ENCODE data around the gene FBLN2.
"Not testable (repeated sequence)": the region's sequence is repeated elsewhere in the genome, so short reads cannot be mapped to it uniquely, and the experiment has no call there.

FBLN2 gene

DNA sequence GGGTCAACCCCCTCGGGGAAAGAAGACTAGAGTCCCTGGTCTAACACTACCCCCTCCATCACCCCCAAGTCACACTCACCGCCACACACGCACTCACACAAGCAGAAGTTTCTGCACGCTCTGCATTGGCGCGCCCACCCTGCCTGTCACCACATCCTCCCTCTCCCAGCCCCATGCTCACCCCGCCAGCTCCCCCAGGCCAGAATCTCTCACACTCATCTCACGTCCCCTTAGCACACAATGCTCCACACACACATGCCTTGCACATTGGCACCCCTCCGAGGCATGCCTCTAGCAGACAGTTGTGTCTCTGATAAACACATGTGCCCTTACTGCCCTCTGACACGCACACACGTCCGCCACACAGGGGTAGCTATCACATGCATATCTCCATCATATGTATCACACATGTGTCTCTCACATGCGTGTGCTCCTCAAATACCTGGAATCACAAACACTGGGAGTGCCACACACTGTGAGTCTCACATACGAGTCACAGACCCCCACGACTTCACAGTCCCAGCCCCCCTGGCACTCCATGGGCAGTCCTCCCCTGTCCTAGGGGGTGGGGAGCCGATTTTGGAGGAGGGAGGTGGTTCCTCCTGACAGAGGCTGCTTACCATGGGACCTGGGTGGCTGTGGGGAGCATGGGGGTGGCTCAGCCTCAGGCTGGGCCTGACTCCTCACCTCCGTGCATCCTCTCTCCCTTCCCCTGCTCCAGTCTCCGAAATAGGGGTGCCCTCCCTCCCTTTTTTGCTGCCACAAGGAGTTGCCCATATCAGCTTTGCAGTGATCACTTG, 898 bp downstream of the FBLN2 start:
- DNase-seq (ENCODE audit: low spot score): no peak

DNA sequence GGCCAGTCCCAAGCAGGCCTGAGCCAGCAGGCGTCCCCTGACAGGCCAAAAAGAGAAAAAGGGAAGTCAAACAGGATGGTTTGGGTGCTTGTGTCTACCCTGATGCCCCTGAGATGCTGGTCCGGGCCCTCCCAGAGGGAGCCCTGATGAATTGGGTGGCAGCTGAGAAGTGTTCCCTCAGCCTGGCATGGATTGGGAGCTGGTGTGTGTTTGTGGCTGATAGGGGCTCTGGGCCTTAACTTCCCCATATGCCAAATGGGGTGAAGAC, 1.4 kb downstream of the FBLN2 start:
- no peak for DNase-seq (ENCODE audit: low spot score)

DNA sequence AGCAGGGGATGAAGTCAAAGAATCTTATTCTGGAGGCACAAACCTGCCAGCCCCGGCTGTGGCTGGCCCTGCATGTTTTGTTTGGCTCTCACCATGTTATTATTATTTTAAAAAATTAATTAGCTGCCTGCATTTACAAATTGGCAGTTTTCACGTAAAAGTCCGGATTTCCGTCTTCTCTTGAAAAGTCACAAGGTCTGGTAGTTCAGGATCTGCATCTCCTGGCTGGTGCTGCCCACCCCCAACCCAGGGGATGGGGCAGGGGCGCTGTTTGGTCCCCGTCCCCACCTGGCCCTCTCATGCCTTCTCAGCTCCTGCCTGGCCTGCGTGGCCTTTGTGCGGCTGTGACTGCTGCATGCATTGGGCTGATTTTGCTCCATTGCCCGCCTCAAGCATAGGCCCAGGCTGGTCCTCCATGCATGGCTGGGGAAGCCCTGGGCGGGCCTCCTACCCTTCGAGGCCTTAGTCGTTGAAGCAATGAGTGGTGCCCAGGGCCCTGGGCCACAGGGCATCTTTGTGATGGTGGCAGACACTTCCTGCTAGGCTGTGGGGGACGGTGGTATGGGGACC, 2.0 kb downstream of the FBLN2 start:
- no peak for DNase-seq (ENCODE audit: low spot score)

DNA sequence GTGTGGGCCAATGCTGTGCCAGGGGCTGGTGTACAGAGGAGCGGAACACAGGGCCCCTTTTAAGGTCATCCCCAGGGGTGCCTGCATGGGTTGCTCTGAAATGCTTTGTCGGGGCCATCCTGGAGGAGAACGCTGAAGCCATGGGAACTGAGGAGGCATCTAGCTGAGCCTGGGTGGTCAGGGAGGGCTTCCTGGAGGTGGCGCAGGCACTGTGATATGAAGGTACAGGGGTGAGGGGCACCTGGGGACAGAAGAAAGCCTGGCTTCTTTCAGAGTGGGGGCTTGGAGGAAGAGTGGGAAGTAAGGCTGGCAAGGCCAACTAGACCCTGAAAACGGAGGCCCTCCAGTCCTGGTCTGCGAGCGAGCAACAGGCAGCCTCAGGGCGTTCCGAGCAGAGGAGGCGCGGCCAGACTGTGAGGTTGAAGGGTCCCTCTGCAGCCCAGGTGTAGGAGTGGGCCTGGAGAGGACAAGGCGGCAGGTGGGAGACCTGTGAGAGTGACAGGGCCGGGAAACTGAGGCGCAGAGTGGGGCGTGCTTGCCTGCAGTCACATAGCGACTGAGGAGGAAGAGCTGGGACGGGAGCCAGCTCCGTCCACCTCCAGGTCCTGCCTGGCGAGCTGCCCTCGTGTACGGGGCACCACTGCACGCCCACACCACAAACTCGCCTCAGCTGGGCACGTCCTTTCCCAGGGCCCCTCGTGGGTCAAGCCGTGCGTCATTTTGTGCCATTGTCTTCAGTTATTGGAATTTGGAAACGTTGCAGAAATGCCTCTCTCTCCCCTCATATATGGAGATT, 4.1 kb downstream of the FBLN2 start:
- DNase-seq (ENCODE audit: low spot score): no peak

DNA sequence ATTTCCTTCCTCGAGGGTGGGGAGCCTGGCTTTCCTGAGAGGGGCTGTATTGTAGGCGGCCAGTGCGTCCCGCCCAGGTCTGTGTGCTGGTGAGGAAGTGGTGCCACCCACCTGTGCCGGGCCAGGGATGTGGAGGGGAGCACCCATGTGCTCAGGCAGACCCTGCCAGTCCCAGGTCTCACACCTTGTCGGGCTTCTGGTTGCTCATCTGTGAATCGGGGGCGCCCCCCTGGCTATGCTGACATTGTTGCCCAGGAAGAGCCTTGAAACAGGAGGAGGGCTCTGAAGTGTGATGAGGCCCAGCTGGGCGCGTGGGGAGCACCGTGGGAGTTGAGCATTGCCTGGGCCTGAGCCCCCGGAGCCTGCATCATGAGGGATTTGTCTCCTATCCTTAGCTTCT, 4.8 kb downstream of the FBLN2 start:
- no peak for DNase-seq (ENCODE audit: low spot score)

DNA sequence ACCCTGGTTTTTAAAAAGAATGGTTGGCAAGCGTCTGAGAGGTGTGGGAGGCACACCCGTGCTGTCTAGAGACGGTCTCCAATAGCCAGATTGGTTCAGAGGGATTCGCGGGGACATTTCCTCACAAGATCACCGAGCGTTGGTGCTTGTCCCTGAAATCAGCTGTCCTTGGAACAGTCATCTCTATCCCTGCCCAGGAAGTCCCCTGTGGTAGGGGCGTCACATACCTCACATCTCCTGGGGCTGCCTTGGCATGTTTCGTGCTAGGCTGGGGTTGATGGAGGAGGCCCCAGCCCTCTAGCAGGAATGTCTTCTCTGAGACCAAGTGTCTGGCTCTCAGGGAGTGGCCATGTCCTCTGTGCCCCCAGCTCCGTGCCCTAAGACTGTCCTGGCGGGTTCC, 6.8 kb downstream of the FBLN2 start:
- DNase-seq (ENCODE audit: low spot score): no peak

DNA sequence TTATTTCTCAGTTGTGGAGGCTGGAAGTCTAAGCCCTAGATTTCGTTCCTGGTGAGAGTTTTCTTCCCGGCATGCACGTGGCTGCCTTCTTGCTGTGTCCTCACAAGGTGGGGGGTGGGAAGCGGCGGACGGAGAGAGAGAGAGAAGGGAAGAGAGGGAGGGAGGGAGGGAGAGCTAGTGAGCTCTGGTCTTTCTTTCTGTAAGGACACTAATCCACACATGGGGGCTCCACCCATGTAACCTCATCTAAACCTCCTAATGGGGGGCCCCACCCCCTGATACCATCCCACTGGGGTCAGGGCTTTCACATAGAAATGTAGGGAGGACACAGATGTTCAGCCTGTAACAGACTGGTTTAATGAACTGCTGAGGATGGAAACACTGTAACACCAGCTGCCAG, 7.3 kb downstream of the FBLN2 start:
- DNase-seq (ENCODE audit: low spot score): no peak

DNA sequence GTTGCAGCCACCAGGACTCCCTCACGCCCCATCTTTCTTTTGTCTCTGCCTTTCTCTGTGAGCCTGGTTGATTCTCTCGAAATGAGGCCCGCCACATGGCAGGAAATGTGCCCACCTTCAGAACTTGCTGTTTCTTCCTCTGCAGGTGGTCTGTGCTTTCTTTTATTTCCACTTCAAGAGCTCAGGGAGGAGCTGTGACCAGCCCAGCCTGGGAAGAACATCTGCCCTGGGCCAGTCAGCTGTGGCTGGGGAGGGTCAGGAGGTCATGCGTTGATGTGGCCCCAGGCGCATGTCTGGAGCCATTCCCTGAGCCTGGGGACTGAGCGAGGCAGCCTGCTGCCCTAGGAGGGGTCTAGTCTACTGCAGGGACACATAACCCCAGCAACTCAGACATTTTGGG, 8.0 kb downstream of the FBLN2 start:
- DNase-seq (ENCODE audit: low spot score): no peak

DNA sequence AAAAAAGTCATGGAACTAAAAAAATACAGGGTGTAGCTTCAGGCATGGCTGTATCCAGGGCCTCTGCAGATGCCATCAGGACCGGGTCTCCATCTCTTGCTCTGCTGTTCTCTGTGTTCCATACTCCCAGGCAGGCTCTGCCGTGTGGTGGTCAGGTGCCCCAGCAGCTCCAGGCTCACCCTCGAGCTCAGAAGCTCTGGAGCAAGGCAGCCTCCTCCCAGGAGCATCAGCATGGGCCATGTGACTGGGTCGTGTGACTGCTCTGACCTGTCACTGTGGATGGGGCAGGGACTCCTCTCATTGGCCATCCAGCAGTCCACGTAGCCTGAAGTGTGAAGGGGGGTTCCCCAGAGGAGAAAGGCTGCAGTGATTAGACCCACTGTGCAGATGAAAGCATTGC, 8.5 kb downstream of the FBLN2 start:
- peak; percentile 20 for DNase-seq (ENCODE audit: low spot score)

DNA sequence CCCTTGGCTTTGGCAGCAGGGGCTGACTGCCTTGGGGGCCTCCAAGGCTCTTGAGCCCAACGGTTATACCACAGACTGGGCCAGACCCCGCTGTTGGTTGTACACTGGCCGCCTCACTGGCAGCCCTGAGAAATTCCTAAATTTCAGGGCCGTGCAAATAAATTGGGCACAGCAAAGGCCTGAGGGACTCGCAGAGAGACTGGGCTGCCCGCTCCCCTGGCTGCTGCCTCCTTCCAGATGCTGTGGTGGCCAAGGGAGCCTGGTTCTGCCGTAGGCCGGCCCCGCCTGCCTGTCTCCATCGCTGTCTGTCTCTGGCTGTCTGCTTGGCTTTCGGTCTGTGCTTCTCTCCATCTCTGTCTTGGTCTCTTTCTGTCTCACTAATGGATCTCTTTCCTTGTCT, 9.0 kb downstream of the FBLN2 start:
- DNase-seq (ENCODE audit: low spot score): no peak

DNA sequence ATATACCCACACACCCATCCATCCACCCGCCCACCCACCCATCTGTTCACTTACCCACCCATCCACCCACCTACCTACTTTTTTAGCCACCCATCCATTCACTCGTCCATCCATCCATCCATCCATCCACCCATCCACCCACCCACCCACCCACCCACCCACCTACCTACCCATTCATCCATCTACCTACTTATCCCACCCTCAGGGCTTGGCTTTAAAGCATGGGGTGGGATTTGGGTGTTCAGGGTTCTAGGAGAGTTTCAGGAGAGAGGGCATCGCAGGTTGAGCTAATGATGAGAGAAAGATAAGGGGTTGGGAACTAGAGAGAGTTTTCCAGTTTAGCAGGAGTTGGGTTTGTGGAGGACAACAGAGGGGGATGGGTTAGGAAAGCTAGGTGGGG, 9.7 kb downstream of the FBLN2 start:
- no peak for DNase-seq (ENCODE audit: low spot score)

DNA sequence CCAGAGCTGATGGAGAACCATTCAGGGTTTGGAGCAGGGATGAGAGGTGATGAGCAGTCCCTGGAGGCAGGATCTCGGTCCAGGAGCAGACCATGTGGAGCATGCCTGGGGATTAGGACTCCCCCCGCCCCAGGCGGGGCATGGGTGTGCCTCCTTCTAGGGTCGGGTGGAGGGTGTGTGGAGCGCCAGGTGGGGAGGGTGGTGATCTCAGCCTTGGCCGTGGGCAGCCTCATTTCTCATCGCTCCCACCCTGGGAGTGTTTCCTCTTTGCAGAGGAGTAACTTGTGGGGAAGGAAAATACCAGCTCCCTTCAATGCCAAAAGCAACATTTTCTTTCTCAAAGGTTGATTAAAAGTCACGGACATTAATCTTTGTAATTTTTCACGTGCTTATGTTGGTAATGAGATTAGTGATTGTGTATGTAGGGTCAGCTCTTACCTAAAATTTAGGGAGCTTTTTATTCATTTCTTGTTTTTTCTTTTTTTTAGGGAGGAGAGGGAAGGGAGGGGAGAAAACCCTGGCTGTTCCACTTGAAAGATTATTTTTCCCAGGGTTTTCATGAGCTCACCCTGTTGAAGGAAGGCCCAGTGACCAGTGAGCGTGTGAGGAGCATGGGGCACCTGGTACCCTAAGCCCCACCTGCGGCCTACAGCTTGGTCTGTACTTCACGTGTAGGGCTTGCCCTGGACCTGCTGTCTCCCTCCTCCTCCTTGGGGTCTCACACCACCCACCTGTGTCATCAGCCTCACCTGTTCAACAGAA, 11.0 kb downstream of the FBLN2 start:
- no peak for DNase-seq (ENCODE audit: low spot score)

DNA sequence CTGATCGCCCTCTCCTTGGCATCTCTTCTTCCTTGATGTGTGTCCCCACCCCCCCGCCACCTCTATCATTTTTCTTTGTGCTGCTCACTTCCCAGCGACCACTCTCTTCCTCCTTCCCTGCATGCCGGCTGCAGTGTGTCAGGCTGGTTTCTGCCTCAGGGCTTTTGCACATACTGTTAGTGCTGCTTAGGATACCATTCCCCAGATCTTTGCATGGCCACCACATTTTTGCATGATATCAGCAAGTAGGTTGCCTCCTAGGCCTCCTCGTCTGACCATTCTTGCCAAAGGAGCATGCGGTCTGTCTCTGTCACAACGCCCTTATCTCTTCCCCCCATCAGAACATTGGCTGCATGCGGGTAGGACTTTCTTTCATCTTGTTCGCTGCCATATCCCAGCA, 12.5 kb downstream of the FBLN2 start:
- no peak for DNase-seq (ENCODE audit: low spot score)

DNA sequence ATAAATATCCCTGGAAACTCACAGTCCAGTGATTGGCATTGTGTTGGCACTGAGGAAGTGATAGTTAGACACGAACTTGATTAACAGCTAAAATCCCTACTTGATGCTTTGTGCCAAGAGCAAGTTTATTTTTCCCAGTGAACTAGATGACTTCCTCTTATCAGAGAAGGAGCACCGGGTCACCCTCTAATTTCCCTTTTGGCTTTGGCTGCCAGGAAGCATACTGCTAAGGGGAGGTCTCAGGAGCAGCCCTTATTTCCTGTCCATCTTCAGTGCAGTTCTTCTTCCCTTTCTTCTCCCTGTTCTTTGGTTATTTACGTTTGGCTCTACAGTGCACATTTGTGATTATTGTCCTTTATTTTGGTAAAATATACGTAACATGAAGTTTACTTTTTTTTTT, 13.0 kb downstream of the FBLN2 start:
- no peak for DNase-seq (ENCODE audit: low spot score)

DNA sequence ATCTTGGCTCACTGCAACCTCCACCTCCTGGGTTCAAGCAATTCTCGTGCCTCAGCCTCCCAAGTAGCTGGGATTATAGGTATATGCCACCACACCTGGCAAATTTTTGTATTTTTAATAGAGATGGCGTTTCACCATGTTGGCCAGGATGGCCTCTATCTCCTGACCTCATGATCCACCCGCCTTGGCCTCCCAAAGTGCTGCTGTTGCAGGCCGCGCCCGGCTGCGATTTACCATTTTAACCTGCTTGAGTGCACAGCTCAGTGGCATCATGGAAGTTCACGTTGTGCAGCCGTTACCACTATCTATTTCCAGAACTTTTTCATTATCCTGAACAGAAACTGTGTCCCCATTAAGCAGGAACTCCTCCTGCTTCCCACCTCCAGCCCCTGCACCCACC, 13.5 kb downstream of the FBLN2 start:
- DNase-seq (ENCODE audit: low spot score): not testable (repeated sequence)

DNA sequence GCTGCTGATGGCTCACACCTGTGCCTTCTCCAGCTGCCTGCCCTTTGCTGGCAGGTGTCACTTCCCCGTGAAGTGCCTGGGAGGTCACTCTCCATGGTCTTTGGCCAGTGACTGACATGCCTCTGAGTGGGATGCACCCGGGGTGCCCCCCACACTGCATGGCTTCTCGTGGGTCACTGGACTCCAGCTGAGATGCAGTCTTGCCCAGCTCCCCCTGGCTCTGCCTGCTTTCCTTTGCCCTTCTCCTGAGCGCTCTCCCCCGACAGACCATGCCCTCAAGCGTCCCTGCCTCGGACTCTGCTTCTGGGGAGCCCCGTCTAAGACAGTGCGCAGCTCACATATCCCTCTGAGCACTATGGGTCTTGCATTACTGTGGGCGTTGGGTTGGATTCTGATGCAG, 14.4 kb downstream of the FBLN2 start:
- DNase-seq (ENCODE audit: low spot score): no peak

DNA sequence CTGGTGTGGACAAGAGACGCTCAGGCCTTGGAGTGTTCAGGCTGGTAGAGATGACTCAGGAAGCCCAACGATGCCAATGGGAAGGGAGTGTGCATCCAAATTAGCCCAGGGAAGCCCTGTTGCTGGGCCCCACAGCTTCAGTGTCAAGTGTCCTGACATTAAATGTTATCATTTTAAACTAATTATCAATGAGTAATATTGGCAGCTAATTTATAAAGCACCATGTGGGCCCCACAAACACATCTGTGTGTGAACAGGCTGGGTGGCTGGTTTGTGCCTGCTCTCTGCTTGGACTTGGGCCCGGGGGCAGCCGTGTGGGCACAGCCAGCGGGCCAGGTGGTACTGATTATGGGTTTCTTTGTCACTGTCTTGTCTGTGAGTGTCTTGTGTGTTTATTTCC, 15.0 kb downstream of the FBLN2 start:
- DNase-seq (ENCODE audit: low spot score): no peak

DNA sequence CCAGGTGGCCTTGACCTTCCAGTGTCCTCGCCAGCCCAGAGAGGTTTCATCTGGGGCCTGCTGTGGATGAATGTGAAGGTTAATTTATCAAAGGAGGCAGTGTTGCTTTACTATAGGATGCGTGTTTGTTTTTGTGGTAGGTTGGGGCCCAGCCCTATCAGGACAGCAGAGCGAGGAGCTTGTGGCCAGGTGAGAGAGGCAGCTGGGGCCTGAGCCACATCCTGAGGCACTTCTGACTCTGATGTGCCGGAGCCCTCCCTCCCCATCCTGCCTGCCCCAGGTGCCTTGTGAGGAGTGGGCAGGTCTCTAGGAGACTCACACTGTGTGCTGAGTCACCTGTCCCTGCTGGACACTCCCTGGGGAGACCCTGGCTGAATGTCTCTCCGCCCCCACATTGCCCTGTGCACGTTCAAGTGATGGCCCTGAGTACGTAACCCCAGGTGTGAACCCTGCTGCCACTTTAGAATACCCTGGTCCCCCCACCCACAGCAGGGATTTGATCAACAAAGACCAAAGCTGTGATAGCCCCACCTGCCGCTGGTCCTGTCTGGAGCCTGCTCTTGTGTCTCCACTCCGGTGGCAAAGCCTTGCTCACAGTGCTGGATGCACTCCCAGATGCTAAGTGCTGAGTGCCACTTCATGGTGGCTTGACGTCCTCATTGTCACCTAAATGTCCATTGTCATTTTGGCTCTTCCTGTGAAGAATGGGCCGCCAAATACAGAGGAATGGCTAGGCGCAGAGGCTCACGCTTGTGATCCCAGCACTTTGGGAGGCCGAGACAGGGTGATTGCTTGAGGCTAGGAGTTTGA, 16.0 kb downstream of the FBLN2 start:
- DNase-seq (ENCODE audit: low spot score): no peak

DNA sequence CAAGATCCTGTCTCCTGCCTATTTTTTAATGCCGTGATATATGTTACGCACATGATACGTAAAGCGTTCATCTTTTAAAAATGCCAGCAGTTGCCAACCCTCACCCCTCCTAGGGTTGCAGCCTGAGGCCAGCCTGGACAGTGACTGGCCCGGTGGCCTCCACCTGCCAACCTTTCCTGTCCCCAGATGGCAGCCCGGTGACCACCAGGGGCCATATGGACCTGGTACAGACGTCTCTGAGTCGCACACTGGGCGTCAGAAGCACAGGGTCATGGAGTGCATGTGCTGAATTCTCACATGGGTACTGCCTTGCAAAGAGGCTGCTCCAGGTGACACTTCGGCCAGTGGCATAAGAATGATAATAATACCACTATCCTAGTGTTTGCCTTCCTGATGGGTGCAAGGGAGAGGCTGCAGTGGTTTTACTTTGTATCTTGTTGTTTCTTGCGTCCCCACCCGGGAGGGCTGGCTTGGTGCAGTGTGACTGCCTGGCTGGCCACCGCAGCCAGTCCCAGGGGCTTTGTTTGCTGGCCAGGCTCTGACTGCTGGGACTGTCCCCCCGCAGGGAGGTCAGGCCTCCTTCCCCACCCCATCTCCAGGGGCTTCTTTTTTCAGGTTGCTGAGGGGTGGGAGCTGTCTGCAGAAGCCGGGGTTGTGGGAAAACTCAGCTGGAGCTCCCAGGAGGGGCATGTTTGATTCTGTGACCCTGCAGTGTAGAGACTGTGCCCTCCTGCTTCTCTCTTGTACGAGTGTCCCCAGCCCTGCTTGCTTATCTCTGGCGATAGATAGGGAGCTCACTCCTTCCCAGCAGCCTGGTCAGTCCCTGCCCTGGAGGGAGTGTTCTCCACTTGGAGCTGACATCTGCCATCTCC, 16.9 kb downstream of the FBLN2 start:
- DNase-seq (ENCODE audit: low spot score): no peak

DNA sequence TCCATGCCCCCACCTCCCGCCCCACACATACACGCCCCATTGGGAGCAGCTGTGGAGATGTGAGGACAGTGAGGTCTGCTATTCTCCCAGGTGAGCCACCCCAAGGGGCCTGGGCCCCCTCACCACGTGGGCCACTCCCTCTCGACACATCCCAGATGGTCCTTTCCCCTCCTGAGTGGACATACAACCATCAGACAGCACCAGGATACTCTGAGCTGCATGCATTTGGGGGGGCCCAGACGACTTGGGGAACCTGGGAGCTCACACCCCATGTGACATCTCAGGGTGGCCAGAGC, 17.5 kb downstream of the FBLN2 start:
- no peak for DNase-seq (ENCODE audit: low spot score)
